Amniotic epithelial cell (primary cell): ENCODE measurements around the gene DDX28.
A peak's percentile ranks its signal among the peaks of the same experiment; 100 is the strongest.

Experiments used
- DNase-seq: peaks from one replicate; pipeline ENCODE4 v3.0.0-alpha.2; 2010; ENCODE audit warnings: low read depth

Gene DDX28

GRCh38 chr16:68022728-68023537, at the start of gene DDX28, which contains the start of gene DUS2:
TSS of gene DDX28 (minus strand) at chr16:68023232. CDS start at chr16:68023202, 30 bp downstream.
TSS of gene DUS2 (plus strand) at chr16:68023284. CDS start at chr16:68038024, 14,740 bp downstream.
- DNase-seq, result peak; percentile 90

DNA sequence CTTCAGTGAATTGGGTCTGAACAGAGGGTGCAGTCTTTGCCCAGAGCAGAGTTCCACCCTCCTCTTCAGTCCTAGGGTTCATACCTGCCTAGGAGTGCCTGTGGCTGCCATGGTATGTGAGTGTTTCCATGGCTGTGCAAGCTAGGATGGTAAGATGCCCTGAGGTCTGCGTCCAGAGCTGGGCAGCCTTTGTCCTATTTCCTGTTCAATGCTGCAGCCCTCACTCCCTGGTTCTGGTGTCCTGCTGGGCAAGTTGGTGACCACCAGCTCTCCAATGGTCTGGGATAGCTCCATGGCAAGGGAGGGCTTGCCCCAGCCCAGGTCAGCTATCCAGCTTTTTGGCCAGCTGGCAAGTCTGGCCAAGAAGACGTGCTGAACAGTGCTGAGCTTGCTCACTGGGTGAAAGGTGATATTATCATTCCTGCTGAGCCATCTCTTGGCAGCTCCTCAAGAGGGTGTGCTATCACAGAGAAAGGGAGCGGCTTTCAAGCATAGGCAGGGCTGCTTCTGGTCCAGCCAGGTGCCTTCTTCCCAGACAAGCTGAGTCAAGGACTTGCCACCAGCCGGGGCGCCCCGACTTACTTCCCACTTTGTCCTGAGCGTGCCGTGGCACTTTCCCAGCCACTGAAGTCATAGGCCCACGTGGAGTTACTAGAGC, 49.1 kb upstream of the DDX28 start:
- peak; percentile 79 for DNase-seq

GRCh38 chr16:68071518-68071901, 48.5 kb upstream of the DDX28 start:
- DNase-seq, result no peak

DNA sequence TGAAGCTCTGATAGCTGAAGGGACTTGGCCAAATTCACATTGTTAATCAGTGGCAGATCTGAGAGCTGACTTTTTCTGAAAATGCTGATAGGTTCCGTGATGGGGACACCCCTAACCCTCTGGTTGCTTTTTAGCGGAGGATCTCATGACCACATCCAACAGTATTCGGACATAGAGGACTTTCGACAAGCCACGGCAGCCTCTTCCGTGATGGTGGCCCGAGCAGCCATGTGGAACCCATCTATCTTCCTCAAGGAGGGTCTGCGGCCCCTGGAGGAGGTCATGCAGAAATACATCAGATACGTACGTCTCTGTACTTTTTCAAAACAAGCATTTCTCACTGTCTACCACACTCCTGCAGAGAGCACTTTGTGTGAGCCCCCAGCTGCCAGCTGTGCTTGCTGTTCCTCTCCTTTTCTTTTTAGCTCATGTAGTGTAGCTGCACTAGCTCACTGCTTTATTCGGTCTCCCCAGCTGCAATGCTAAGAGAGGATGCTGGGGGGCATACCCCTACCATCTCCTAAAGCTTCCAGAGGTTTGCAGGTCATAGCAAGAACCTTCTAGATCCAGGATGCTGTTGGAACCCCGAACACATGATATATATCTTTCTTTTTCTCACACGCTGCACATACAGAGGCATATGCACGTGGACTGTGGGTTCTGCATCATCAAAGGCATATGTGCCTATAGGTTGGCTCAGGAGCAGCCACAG, 47.9 kb upstream of the DDX28 start:
- DNase-seq, result no peak

DNA sequence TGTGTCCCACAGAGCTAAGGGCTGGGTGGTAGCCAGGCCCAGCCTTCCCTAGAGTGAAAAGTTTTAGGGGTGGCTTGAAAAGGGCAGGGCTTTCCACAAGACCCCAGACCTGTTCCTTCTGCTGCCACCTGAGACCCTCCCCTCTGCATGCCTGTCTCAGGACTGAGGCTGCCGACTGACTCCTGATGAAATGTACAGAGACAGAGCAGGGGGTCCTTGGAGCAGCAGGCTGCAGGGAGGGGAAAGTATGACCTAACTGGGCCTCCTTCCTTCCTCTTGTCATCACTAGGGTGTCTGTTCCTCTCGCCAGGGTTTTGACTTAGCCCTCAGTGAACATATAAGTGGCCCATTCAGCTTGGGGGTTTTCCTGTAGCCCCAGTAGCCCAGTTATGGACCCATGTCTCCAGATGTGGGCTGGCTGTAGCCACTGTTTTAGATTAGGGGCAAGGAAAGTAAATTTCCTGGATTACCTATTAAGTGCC, 47.3 kb upstream of the DDX28 start:
- DNase-seq, result no peak

DNA sequence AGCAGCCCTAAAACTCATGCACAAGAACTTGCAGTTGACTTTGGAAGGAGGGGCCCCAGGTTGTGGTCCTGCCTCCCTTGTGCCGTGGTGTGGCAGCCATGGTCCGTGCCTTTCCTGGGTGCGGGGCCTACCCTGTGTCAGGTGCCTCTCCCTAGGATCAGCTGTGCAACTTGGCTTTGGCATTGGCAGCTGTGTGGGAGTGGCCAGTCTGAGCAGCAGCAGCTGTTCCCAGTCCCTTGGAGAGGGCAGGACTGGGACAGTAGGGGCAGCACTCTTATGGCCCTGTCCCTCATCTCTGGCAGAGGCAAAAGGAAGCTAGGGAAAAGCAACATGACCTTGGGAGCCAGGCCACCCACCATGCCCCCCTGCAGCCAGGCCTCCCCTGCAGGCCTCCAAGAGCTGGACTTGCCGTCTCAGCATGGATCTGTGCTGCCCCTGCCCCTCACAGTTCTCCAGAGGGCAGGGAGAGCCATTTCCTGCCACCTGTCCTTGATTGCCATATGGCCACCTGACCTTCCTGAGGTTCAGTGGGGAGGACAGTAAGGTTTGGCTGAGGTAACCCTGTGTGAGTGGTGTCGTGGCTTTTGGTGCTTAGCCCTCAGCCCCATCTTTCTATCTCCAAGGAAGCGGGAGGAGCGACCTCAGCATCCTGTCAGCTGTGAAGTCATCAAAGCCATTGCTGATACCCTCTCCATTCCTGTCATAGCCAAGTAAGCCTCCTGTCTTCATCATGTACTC, 46.6 kb upstream of the DDX28 start:
- no peak for DNase-seq

DNA sequence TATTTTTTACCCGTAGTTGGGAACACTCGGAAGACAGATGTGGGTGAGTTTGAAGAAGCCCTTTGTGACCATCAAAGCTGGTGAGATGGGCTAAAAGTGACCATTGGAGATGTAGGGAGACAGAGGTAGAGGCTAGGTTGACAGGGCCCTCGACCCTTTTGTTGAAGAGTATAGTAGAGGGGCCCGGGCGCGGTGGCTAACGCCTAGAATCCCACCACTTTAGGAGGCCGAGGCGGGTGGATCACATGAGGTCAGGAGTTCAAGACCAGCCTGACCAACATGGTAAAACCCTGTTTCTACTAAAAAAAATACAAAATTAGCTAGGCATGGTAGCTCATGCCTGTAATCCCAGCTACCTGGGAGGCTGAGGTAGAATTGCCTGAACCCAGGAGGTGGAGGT, 45.9 kb upstream of the DDX28 start:
- DNase-seq, result no peak

DNA sequence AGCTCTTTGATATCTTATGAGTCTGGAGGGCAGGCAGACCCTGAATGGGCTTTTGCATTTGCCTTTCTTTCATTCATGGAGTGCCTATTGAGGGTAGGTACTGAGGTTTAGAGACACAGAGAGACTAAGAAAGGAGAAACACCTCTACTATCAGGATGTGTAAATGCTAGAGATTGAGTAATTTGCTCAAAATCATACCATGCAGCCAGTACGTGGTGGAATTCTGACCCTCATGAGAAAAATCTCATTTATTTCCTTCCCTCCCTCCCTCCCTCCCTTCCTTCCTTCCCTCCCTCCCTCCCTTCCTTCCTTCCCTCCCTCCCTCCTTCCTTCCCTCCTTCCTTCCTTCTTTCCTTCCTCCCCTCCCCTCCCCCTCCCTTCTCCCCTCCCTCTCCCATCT, 43.7 kb upstream of the DDX28 start:
- DNase-seq, result no peak

- DNase-seq, result peak; percentile 84
These were observed 42.8 kb upstream of the DDX28 start for GRCh38 chr16:68065716-68066305.

- DNase-seq, result peak; percentile 94
These were observed 41.8 kb upstream of the DDX28 start for GRCh38 chr16:68064791-68065365.

- no peak for DNase-seq
These were observed 39.9 kb upstream of the DDX28 start for GRCh38 chr16:68062910-68063393.

DNA sequence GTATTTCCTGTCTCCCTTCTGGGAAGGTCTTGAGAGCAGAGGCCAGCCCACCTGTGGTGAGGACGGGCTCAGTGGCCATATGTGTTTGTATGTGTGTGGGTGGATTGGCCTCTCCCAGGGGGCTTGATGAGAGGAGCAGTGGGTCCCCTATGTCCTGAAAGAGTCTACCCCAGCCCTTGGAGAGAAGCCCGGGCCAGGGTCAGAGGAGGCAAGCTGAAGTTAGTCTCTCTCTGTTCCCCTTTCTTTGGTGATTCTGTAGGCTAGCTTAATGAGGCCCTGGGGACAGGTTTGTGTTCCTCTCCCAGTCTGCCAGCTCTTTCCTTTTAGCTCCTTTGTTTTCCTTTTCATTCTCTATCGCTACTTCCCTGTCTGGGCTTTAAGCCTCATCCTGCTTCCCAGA, 38.4 kb upstream of the DDX28 start:
- DNase-seq, result no peak

DNA sequence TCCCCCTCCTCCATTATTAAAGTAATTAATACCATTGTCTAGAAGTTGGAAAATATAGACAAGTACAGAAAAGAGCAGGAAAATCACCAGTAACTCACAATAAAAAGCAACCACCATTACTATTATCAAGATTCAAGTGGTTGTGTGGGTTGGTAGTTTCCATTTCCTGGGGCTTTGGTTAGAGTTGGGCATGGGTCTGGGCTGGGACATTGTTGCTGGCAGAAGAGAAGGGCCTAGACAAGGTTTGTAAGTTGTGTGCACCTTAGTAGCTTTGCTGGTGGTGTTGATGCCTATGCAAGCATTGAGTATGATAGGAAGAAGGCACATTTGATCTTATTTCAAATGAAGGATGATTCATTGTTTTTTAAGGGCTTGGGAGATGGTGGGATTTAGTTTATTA, 36.8 kb upstream of the DDX28 start:
- DNase-seq, result no peak

DNA sequence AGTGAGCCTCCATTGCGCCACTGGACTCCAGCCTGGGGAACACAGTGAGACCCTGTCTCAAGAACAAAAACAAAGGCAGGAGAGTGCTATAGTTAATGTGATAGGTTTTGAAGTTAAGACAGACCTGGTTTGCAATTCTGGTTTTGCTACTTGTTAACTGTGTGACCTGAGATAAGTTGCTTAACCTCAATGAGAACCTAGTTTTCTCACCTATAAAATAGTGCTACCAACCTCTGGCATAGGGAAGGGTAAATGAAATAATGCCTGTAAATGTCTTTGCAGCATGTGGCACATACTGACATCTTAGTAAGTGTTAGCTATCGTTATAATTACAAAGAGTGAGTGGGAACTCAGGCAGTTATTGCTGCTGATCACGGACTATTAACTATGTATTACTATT, 32.4 kb upstream of the DDX28 start:
- DNase-seq, result no peak

DNA sequence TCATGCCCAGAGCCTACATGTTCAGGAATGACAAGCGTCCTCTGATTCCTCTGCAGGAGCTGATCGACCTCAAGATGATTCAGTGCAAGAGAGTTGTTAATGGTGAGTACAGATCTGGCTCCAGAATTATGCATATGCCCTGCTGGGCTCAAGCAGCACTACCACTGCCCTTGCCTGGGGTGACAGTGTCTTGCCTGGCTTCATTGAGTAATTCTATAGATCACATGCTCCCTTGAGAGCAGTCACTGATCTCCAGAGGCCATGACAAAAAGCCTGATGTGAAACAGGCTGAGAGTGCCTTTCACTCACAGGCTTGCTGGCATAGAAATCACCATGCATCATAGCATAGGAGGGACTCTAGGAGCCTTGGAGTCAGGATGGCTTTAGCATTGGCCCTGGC, 26.4 kb upstream of the DDX28 start:
- no peak for DNase-seq

DNA sequence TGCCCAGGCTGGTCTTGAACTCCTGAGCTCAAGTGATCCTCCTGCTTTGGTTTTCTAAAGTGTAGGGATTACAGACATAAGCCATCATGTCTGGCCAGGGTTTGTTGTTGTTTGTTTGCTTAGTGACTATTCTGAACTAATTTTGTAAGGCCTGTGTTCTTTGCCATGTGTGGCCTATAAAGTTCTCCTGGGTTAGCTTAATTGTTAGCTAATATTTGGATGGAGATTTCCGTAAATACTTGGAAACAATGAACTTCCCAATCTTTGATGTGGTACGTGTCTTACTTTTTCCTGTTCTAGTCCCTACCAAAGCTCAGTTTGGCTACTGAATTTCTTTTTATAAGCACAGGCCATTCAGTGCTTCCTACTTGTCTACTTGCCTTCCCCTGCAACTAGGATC, 25.0 kb upstream of the DDX28 start:
- no peak for DNase-seq

DNA sequence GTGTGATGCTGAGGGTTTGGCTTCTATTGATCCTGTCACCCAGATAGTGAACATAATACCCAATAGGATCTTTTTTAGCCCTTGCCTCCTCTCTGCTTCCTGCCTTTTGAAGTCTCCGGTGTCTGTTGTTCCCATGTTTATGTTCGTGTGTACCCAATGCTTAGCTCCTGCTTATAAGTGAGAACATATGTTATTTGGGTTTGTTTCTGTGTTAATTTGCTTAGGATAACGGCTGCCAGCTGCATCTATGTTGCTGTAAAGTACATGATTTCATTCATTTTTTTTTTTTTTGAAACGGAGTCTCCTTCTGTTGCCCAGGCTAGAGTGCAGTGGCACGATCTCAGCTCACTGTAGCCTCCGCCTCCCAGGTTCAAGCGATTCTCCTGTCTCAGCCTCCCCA, 23.1 kb upstream of the DDX28 start:
- DNase-seq, result no peak

DNA sequence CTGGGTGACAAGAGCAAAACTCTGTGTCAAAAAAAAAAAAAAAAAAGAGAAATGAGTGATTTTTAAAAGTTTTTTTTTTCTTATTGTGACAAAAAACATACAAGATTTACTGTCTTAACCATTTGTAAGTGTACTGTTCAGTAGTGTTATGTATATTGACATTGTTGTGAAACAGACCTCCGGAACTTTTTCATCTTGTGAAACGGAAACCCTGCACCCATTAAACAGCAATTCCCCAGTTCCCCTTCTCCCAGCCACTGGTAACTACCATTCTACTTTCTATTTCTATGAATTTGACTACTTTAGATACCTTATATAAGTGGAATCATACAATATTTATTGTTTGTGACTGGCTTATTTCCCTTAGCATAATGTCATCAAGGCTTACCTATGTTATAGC, 18.8 kb upstream of the DDX28 start:
- DNase-seq, result no peak

DNA sequence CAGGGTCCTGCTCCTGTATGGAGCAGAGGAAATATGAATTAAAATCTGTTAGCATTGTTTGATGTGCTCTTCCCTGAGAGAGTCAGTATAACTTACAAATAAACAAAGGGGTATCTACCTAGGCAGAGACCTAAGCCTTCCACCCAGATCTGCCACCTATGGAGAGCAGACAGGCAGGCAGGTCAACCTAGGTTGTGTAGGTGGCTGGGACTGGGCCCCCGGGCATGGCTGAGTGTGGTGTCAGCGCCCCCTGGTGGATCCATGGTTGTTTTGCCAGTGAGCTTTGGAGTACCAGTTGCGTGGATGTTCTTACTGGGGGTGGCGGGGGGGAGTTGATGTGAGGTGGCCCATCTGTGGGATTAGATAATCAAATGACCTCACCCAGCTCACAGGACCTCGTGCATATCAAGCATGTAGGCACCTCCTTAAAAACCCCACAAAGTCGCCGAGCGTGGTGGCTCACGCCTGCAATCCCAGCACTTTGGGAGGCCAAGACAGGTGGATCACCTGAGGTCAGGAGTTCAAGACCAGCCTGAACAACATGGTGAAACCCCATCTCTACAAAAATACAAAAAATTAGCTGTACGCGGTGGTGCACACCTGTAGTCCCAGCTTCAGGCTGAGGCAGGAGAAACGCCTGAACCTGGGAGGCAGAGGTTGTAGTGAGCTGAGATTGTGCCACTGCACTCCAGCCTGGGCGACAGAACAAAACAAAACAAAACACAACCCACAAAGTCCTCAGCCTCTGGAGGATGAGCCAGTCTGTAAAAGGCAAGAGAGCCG, 17.7 kb upstream of the DDX28 start:
- DNase-seq, result peak; percentile 50

- DNase-seq, result no peak
These were observed 15.0 kb upstream of the DDX28 start for GRCh38 chr16:68037841-68038597.
